Calu3 (cell line): ENCODE results near the gene PYGO1. TPM values are rescaled to one million over a fixed set of nuclear protein-coding genes. Genes with fewer than 3 reads are reported as not detected.
"Not testable (repeated sequence)": the region's sequence is repeated elsewhere in the genome, so short reads cannot be mapped to it uniquely, and the experiment has no call there.

Source experiments
- BruUV-seq: library from RNA; stranded (reverse); fragments of 400-500 nt; replicated peaks from 2 replicates; lab custom pipeline; 2021; lab: Mats Ljungman, UMichigan
- CTCF ChIA-PET: fragments of 300-600 bp; sonication (Branson Sonifier 250); formaldehyde crosslinking; loops from one replicate; lab custom pipeline; 2022; ENCODE audit warnings: antibody characterized with exemption; lab: Charles Lee
- DNase-seq: peaks from one replicate; pipeline ENCODE4 v3.0.0; 2022
- H3K27ac Mint-ChIP-seq: one replicate; pipeline ENCODE4 v1.8.0; 2022; ENCODE audit warnings: mixed read lengths; ENCODE audit not compliant: unreplicated experiment
- H3K27me3 Mint-ChIP-seq: one replicate; pipeline ENCODE4 v1.8.0; 2022; ENCODE audit warnings: mixed read lengths; ENCODE audit not compliant: unreplicated experiment
- H3K36me3 Mint-ChIP-seq: one replicate; pipeline ENCODE4 v1.8.0; 2022; ENCODE audit warnings: mild to moderate bottlenecking, moderate library complexity, mixed read lengths; ENCODE audit not compliant: insufficient read depth, unreplicated experiment
- H3K4me1 Mint-ChIP-seq: one replicate; pipeline ENCODE4 v1.8.0; 2022; ENCODE audit warnings: mild to moderate bottlenecking, low read depth, mixed read lengths; ENCODE audit not compliant: unreplicated experiment
- H3K4me3 Mint-ChIP-seq: one replicate; pipeline ENCODE4 v1.8.0; 2022; ENCODE audit warnings: mild to moderate bottlenecking, low read depth, moderate library complexity, mixed read lengths; ENCODE audit not compliant: unreplicated experiment
- H3K9me3 Mint-ChIP-seq: one replicate; pipeline ENCODE4 v1.8.0; 2022; ENCODE audit warnings: low read depth, mixed read lengths; ENCODE audit not compliant: unreplicated experiment
- CTCF ChIP-seq: fragments of 200-600 bp; IDR thresholded peaks from one replicate; pipeline ENCODE4 v1.8.0; 2022; ENCODE audit warnings: antibody characterized with exemption; ENCODE audit not compliant: unreplicated experiment
- intact Hi-C: fragments of 100-400 bp; cut with micrococcal nuclease; formaldehyde crosslinking; loops from one replicate; pipeline ENCODE4 v1.10.0; 2022; ENCODE audit not compliant: unreplicated experiment
- total RNA-seq: library from RNA; stranded (reverse); gene quantifications from 2 replicates; pipeline ENCODE4 v1.2.3, GENCODE V29; 2022

PYGO1 gene
- total RNA-seq, 1 experiment from 2014 or later, result 2.8 TPM

- no peak for TF ChIP-seq CTCF
- CTCF ChIA-PET, result interaction anchor here (1.0 kb wide), 1 partner anchor 26 kb away, joined by 3 read pairs; no protein-coding TSS in a partner anchor
- H3K4me1 Mint-ChIP-seq, result no peaks in the 10 kb centered on the region
- H3K36me3 Mint-ChIP-seq, result no peaks in the 10 kb centered on the region
- no peak overlapping the region for H3K27ac Mint-ChIP-seq
- H3K9me3 Mint-ChIP-seq, result no peaks in the 10 kb centered on the region
- no peaks in the 10 kb centered on the region for H3K27me3 Mint-ChIP-seq
- no TSS peak for BruUV-seq
- intact Hi-C loops, result no loop called here
- no peak overlapping the region for H3K4me3 Mint-ChIP-seq
- DNase-seq, result no peak
These were observed 13.2 kb upstream of the PYGO1 start for GRCh38 chr15:55601374-55601773.

- Mint-ChIP-seq H3K36me3 (no peaks in the 10 kb centered on the region), H3K27me3 (no peaks in the 10 kb centered on the region), H3K4me1 (no peaks in the 10 kb centered on the region), H3K4me3 (no peak overlapping the region), H3K9me3 (no peaks in the 10 kb centered on the region), H3K27ac (no peak overlapping the region)
- CTCF ChIA-PET, result no interaction called here
- DNase-seq, result no peak
- no peak for TF ChIP-seq CTCF
- intact Hi-C loops, result no loop called here
- no TSS peak for BruUV-seq
These were observed 11.3 kb upstream of the PYGO1 start for GRCh38 chr15:55599439-55599838.

- DNase-seq, H3K9me3 Mint-ChIP-seq, H3K4me3 Mint-ChIP-seq, H3K36me3 Mint-ChIP-seq, BruUV-seq, H3K27ac Mint-ChIP-seq, H3K27me3 Mint-ChIP-seq, intact Hi-C loops, H3K4me1 Mint-ChIP-seq, CTCF ChIA-PET: not testable (repeated sequence)
These were observed 4.9 kb upstream of the PYGO1 start for GRCh38 chr15:55593019-55593418.

- Mint-ChIP-seq H3K4me3 (no peak overlapping the region), H3K36me3 (peaks cover 11% of the 10 kb centered on the region), H3K27me3 (no peaks in the 10 kb centered on the region), H3K27ac (no peak overlapping the region), H3K4me1 (no peaks in the 10 kb centered on the region), H3K9me3 (no peaks in the 10 kb centered on the region)
- DNase-seq, result no peak
- BruUV-seq, result no TSS peak
- CTCF ChIA-PET, result no interaction called here
- no peak for TF ChIP-seq CTCF
- intact Hi-C loops, result no loop called here
These were observed 2.6 kb upstream of the PYGO1 start for GRCh38 chr15:55590788-55591187.

- no peaks in the 10 kb centered on the region for H3K4me1 Mint-ChIP-seq
- TF ChIP-seq CTCF, result no peak
- H3K4me3 Mint-ChIP-seq, result no peak overlapping the region
- DNase-seq, result no peak
- BruUV-seq, result no TSS peak
- H3K36me3 Mint-ChIP-seq, result peaks cover 11% of the 10 kb centered on the region
- CTCF ChIA-PET, result no interaction called here
- H3K27me3 Mint-ChIP-seq, result peaks cover 3% of the 10 kb centered on the region
- no peaks in the 10 kb centered on the region for H3K9me3 Mint-ChIP-seq
- intact Hi-C loops, result no loop called here
- no peak overlapping the region for H3K27ac Mint-ChIP-seq
These were observed 1.1 kb upstream of the PYGO1 start for GRCh38 chr15:55589287-55589686.
